T-helper 1 cell treated with Interleukin-12 subunit alpha and Interleukin-12 subunit beta and Interleukin-4 antibody, amounts not matched to agents 30 μg/mL and 1 μg/mL, for 36 hours (primary cell): ENCODE data around the gene DENND10.

Experiments used
- H3K27ac Mint-ChIP-seq: one replicate; pipeline ENCODE4 v1.8.0; 2021; ENCODE audit warnings: mild to moderate bottlenecking, mixed read lengths
- H3K27me3 Mint-ChIP-seq: one replicate; pipeline ENCODE4 v1.8.0; 2021; ENCODE audit warnings: low read depth, mixed read lengths
- H3K36me3 Mint-ChIP-seq: one replicate; pipeline ENCODE4 v1.8.0; 2021; ENCODE audit warnings: low read depth, mixed read lengths
- H3K4me1 Mint-ChIP-seq: one replicate; pipeline ENCODE4 v1.8.0; 2021; ENCODE audit warnings: low read depth, mixed read lengths
- H3K4me3 Mint-ChIP-seq: one replicate; pipeline ENCODE4 v1.8.0; 2021; ENCODE audit warnings: mild to moderate bottlenecking, moderate library complexity, mixed read lengths
- H3K9me3 Mint-ChIP-seq: one replicate; pipeline ENCODE4 v1.8.0; 2021; ENCODE audit warnings: mixed read lengths

DENND10 gene, protein sequence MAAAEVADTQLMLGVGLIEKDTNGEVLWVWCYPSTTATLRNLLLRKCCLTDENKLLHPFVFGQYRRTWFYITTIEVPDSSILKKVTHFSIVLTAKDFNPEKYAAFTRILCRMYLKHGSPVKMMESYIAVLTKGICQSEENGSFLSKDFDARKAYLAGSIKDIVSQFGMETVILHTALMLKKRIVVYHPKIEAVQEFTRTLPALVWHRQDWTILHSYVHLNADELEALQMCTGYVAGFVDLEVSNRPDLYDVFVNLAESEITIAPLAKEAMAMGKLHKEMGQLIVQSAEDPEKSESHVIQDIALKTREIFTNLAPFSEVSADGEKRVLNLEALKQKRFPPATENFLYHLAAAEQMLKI

GRCh38 chr10:119103903-119104653, at the start of gene DENND10:
Gene DENND10, plus strand, starts transcription at chr10:119104113. Its CDS starts 30 bp downstream, at chr10:119104143.
- peak within 1 kb of the TSS; percentile 76 for H3K27ac Mint-ChIP-seq
- no peaks in the 10 kb centered on the region for H3K9me3 Mint-ChIP-seq
- peaks cover 6% of the 10 kb centered on the region for H3K36me3 Mint-ChIP-seq
- peaks cover 37% of the 10 kb centered on the region for H3K4me1 Mint-ChIP-seq
- peak within 1 kb of the TSS; percentile 83 for H3K4me3 Mint-ChIP-seq
- peaks cover 3% of the 10 kb centered on the region for H3K27me3 Mint-ChIP-seq

- Mint-ChIP-seq H3K27ac (no peak overlapping the region), H3K4me1 (peaks cover 9% of the 10 kb centered on the region), H3K27me3 (no peaks in the 10 kb centered on the region)
Measured at GRCh38 chr10:119055472-119055871, 48.4 kb upstream of the DENND10 start.

DNA sequence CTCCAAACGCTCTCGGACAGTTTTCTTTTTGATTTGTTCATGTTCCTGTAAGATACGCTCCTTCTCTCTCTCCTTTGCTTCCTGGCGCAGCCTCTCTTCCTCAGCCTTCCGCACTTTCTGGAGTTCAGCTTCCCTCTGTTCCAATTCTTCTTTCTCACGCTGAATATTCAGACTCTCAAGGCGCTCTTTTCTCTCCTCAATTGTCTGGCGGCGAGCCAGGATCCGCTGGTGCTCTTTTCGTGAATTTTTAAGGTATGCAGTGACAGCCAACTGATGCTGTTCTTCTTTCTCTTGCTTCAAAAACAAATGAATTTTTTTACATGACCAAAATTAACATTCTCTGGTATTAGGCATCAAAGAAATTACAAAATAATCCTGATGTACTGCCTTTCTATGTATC, 45.9 kb upstream of the DENND10 start:
- H3K4me3 Mint-ChIP-seq: no peak overlapping the region
- H3K27ac Mint-ChIP-seq: peak overlapping the region; percentile 3
- H3K4me1 Mint-ChIP-seq: no peaks in the 10 kb centered on the region
- H3K27me3 Mint-ChIP-seq: no peaks in the 10 kb centered on the region
- peaks cover 59% of the 10 kb centered on the region for H3K36me3 Mint-ChIP-seq
- H3K9me3 Mint-ChIP-seq: no peaks in the 10 kb centered on the region

More at GRCh38 chr10:119055472-119055871, 48.4 kb upstream of the DENND10 start:
- Mint-ChIP-seq H3K9me3 (no peaks in the 10 kb centered on the region), H3K4me3 (no peak overlapping the region), H3K36me3 (peaks cover 72% of the 10 kb centered on the region)

DNA sequence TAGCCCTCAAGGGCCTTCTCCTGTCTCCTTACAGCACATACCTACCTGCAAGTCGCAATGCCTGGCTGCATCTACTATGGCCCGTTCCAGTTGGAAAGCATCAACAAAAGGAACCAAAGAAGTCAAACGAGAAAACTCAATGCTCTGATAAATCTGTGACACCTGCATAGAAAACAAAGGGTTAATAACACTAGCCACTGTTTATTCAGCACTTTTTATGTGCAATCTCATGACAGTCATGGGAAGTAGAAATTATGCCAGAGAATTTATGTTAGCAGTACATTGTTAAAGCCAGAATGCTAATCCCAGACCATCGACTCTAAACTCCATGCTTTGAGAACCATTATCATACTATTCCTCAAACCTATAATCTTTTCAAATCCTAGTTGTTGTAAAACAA, 44.4 kb upstream of the DENND10 start:
- H3K4me1 Mint-ChIP-seq: peaks cover 1% of the 10 kb centered on the region
- no peak overlapping the region for H3K4me3 Mint-ChIP-seq
- H3K27ac Mint-ChIP-seq: no peak overlapping the region
- H3K36me3 Mint-ChIP-seq: peaks cover 64% of the 10 kb centered on the region
- H3K9me3 Mint-ChIP-seq: no peaks in the 10 kb centered on the region
- H3K27me3 Mint-ChIP-seq: no peaks in the 10 kb centered on the region

DNA sequence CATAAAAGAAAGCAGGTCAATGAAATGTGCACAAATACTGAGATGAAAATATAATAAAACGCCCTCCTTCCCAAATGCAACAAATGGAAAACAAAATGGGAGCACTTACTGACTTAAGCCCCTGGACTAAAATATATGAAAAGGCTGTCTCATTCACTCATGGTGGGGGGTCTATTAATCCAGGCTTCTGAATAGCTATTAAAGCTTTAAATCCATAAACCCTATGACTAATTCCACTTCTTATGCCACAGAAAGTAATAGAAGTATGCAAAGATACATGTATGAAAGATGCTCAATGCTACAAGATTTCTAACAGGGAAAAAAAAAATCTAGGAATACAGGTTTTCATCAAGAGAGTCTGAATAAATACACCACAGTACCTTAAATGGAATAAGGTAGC, 43.8 kb upstream of the DENND10 start:
- H3K9me3 Mint-ChIP-seq: no peaks in the 10 kb centered on the region
- H3K27ac Mint-ChIP-seq: no peak overlapping the region
- no peak overlapping the region for H3K4me3 Mint-ChIP-seq
- H3K36me3 Mint-ChIP-seq: peaks cover 63% of the 10 kb centered on the region
- peaks cover 4% of the 10 kb centered on the region for H3K4me1 Mint-ChIP-seq
- H3K27me3 Mint-ChIP-seq: no peaks in the 10 kb centered on the region

- Mint-ChIP-seq H3K36me3 (peaks cover 63% of the 10 kb centered on the region), H3K9me3 (no peaks in the 10 kb centered on the region), H3K4me3 (no peak overlapping the region), H3K27ac (no peak overlapping the region), H3K4me1 (peaks cover 8% of the 10 kb centered on the region), H3K27me3 (no peaks in the 10 kb centered on the region)
Measured at GRCh38 chr10:119061352-119061751, 42.6 kb upstream of the DENND10 start.

DNA sequence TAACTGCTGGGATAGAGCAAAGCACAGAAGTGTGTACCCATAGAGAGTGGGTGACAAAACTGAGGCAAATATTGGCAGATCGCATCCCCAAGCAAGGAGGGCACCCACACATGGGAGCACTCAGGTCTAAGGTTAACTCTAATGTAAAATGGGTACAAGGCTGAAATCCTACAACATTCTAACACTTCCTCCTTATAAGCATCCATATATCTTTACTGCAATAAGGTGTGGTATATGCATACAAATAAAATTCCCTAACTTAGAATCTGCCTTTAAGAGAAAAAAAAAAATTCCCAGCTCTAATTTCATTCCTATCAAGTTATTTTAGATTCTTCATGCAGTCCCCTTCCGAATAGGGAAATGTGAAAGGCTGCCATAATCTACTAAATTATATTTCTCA, 42.0 kb upstream of the DENND10 start:
- no peaks in the 10 kb centered on the region for H3K9me3 Mint-ChIP-seq
- H3K4me1 Mint-ChIP-seq: peaks cover 8% of the 10 kb centered on the region
- H3K4me3 Mint-ChIP-seq: no peak overlapping the region
- H3K36me3 Mint-ChIP-seq: peaks cover 61% of the 10 kb centered on the region
- H3K27me3 Mint-ChIP-seq: no peaks in the 10 kb centered on the region
- no peak overlapping the region for H3K27ac Mint-ChIP-seq

DNA sequence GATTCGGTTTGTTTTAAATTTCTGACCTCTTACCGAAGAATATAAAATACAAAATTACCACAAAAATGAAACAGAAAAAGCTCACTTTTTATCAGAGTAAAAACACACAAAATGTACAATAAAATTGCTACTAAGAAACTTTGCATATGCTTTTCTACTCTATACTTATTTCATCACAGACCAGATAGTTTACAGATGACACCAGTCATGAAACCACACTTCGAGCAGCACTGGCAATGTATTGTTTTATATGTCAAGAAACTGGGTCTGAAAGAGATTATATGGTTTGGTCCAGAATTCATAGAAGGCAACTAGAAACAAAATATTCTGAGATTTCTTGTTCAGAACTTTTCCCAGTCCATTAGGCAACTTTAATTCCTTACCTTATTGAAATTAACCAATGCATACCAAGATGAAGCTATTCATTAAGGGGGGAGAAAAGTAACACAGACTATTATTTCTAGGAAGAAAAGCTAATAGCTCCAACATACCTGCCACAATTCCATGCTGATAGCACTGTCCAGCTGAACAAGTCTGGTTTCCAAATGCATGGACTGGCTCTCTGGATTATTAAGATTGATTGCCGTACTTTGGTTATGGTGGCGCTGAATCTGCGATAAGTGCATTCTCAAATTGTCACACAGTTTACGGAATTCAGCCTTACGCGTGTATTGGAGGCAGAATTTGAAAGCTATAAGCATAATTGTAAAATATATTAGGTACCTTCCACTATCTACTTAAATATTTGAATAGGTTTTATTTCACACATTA, 33.3 kb upstream of the DENND10 start:
- H3K36me3 Mint-ChIP-seq: peaks cover 47% of the 10 kb centered on the region

GRCh38 chr10:119073584-119073983, 30.3 kb upstream of the DENND10 start:
- no peak overlapping the region for H3K4me3 Mint-ChIP-seq
- H3K36me3 Mint-ChIP-seq: peaks cover 40% of the 10 kb centered on the region
- no peaks in the 10 kb centered on the region for H3K9me3 Mint-ChIP-seq
- H3K27me3 Mint-ChIP-seq: no peaks in the 10 kb centered on the region
- H3K27ac Mint-ChIP-seq: no peak overlapping the region
- H3K4me1 Mint-ChIP-seq: peaks cover 33% of the 10 kb centered on the region

More for the DNA sequence above, 33.3 kb upstream of the DENND10 start:
- Mint-ChIP-seq H3K4me3 (no peak overlapping the region), H3K27me3 (no peaks in the 10 kb centered on the region), H3K4me1 (peaks cover 26% of the 10 kb centered on the region), H3K9me3 (no peaks in the 10 kb centered on the region), H3K27ac (no peak overlapping the region)

DNA sequence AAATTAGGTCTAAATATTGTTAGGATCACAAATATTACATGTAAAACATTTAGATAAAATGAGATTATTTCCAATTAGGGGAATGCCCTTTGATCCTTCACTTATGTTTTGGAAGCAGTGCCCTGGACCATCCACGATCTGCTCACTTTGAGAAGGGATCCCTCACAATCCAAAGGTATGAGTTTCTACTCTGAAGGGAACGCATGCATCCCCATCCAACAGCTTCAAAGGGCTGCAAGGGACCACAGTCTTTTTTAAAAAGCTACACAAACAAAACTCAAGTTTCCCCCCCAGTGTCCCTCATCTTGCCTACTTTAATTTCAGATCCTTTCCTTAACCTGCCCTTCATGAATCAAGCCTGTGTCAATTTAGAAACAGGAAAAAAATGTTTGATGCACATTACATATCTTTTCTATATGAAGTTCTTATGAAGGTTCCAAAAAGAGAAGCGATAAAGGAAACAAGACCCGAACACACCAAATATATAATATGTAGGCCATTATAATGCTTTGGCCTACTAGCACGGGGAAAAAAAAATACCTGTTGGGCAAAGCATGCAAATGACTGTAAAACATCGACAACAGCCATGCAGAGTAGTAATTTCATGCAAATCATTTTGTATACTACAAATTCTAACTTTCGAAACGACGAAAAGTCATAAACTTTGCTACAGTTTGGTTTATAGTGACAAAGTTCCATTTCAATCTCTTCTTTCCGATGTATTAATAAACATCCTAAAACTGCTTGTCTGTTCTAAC, 25.3 kb upstream of the DENND10 start:
- Mint-ChIP-seq H3K36me3 (peaks cover 28% of the 10 kb centered on the region), H3K27ac (peak overlapping the region; percentile 96), H3K27me3 (no peaks in the 10 kb centered on the region), H3K4me3 (peak overlapping the region; percentile 100), H3K9me3 (no peaks in the 10 kb centered on the region), H3K4me1 (peaks cover 37% of the 10 kb centered on the region)

DNA sequence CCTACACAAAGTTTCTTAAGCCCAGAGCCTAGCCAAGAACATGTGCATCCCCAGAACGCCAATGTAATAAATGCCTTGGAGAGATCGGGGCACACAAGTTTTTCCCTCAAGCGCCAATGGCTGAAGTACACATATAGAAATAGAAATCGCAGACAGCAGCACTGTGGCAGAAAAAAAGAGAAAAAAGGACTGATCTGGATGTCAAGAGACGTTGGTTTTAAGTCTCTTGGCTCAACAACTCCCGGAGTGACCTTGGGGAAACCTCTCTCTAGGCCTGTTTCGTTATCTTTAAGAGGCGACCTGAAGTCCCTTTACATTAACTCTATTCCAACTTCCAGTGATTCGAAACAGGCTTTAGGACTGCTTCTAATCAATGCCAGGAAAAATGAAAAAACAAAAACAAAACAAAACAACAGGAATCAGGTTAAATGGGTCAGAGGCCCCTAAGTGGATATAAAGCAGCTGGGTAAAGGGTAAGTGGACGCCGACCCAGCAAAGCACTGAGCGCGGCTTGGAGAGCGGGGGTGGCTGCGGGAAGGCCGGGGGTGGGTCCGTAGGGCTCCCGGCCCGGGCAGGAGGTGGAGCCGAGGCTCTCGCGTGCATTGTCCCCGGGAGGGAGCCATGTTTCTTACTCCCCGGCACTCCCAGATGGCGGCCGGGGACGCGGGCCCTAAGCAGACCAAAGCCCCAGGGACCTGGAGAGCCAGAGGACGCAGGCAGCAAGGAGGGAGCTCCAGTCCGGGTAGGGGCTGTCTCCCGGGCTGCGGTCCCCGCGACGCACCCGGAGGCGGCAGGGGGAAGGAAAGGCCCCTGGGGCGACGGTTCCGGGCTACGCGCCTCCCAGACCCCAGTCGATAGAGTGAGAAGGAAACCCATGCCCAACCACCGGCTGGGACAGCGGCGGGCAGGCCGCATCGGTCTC, 24.1 kb upstream of the DENND10 start:
- Mint-ChIP-seq H3K4me1 (peaks cover 37% of the 10 kb centered on the region), H3K9me3 (no peaks in the 10 kb centered on the region), H3K27me3 (no peaks in the 10 kb centered on the region), H3K4me3 (peak overlapping the region; percentile 100), H3K27ac (peak overlapping the region; percentile 96), H3K36me3 (peaks cover 28% of the 10 kb centered on the region)

DNA sequence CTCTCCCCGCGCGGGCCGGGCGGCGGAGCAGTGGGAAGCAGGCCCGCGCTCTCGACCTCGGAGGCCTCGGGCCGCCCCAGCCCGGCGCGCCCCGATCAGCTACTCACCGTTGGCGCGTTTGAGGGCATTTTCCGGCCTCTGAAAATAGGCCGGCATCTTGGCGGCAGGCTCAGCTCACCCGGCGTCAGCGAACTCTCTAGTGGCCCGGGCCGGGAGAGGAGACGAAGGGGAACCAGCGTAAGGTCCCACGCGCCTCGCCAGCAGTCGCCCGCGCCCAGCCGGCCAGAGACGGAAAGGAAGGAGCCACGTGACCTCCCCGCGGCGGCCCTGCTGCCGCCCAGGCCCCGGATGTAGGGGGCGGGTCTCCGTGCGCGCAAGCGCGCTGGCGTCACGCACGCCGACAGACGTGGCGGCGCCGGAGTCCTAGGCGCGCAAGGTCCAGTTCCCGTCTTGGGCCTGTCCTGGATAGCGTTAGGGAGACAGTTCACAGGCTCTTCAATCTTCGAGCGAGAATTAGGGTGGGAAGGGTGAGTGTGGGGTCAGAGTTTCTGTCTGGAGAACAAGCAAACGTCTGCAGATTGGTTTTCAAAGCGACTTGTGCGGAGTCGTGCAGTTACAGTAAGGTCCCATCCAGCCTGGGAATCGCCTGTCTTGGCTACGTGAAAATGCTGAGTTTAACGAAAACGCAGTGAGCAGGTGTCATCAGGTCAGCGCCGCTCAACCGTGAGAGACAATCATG, 23.2 kb upstream of the DENND10 start, which contains the start of gene EIF3A:
Gene EIF3A, minus strand, starts transcription at position 297 of the 739 bp plus-strand sequence. Its CDS starts 141 bp downstream, at position 156.
- no peaks in the 10 kb centered on the region for H3K9me3 Mint-ChIP-seq
- no peaks in the 10 kb centered on the region for H3K27me3 Mint-ChIP-seq
- H3K4me1 Mint-ChIP-seq: peaks cover 35% of the 10 kb centered on the region
- peak within 1 kb of the TSS; percentile 100 for H3K4me3 Mint-ChIP-seq
- peaks cover 28% of the 10 kb centered on the region for H3K36me3 Mint-ChIP-seq
- peak within 1 kb of the TSS; percentile 96 for H3K27ac Mint-ChIP-seq
